Measurements from ENCODE around the gene DUOX1.
A peak's percentile ranks its signal among the peaks of the same experiment; 100 is the strongest.

The DUOX1 gene

DNA sequence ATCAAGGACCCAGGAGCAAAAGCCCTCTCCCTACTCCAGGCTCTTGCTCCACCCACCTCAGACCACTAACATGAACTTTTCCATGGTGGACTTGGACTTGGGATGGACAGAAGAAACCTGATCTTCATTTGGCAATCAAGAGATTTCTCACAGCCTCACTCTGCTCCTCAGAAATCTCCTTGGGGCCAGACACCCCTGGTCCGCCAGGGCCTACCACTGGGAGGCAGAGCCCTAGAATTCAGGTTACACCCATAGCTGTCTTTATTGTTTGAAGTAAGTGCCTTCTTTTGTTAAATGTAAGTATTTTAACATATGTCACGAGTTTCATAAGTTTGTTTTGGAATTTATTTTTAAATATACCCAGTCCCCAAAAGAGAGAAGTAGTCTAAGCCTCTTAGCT is 44.8 kb downstream of the DUOX1 start:
- TF ChIP-seq FOXM1 (IDR thresholded peaks at IDR 0.05; ENCODE audit: borderline replicate concordance, low read depth) (no peak), NFIC (IDR thresholded peaks at IDR 0.05) (no peak), EP300 (IDR thresholded peaks at IDR 0.05; ENCODE audit: borderline replicate concordance) (no peak), TAF1 (IDR thresholded peaks at IDR 0.05; ENCODE audit: low read depth) (no peak), RAD21 (IDR thresholded peaks at IDR 0.05; ENCODE audit: low read depth) (no peak), ZBTB7A (IDR thresholded peaks at IDR 0.05; ENCODE audit: low read depth) (no peak), USF1 (IDR thresholded peaks at IDR 0.05) (no peak), EGR1 (IDR thresholded peaks at IDR 0.05) (no peak), TCF12 (IDR thresholded peaks at IDR 0.05; ENCODE audit: low read depth) (no peak), CREB1 (IDR thresholded peaks at IDR 0.05; ENCODE audit: low read depth) (no peak), CEBPB (IDR thresholded peaks at IDR 0.05) (no peak)

- TF ChIP-seq ZBTB7A (IDR thresholded peaks at IDR 0.05; ENCODE audit: low read depth) (no peak), MAX (IDR thresholded peaks at IDR 0.05) (no peak), TCF12 (IDR thresholded peaks at IDR 0.05; ENCODE audit: low read depth) (no peak), EGR1 (IDR thresholded peaks at IDR 0.05) (no peak), RAD21 (IDR thresholded peaks at IDR 0.05; ENCODE audit: low read depth) (no peak), REST (IDR thresholded peaks at IDR 0.05; ENCODE audit: low read depth) (no peak), NFIC (IDR thresholded peaks at IDR 0.05) (no peak), TEAD4 (IDR thresholded peaks at IDR 0.05) (no peak), FOXM1 (IDR thresholded peaks at IDR 0.05; ENCODE audit: borderline replicate concordance, low read depth) (no peak), CREB1 (IDR thresholded peaks at IDR 0.05; ENCODE audit: low read depth) (no peak), TAF1 (IDR thresholded peaks at IDR 0.05; ENCODE audit: low read depth) (no peak), USF1 (IDR thresholded peaks at IDR 0.05) (no peak)
These were observed 47.5 kb downstream of the DUOX1 start for GRCh38 chr15:45177285-45177684.

- TF ChIP-seq RAD21 (IDR thresholded peaks at IDR 0.05; ENCODE audit: low read depth) (peak; percentile 44; the same call in 1 of the 2 replicates), CREB1 (IDR thresholded peaks at IDR 0.05; ENCODE audit: low read depth) (no peak)
These were observed 49.6 kb downstream of the DUOX1 start for GRCh38 chr15:45179221-45179985.

GRCh38 chr15:45180201-45180600 is 50.4 kb downstream of the DUOX1 start:
- TF ChIP-seq TAF1 (IDR thresholded peaks at IDR 0.05; ENCODE audit: low read depth) = no peak
- TF ChIP-seq CEBPB (IDR thresholded peaks at IDR 0.05) = no peak
- TF ChIP-seq RAD21 (IDR thresholded peaks at IDR 0.05; ENCODE audit: low read depth) = no peak
- no peak for TF ChIP-seq ZBTB7A (IDR thresholded peaks at IDR 0.05; ENCODE audit: low read depth)
- no peak for TF ChIP-seq CREB1 (IDR thresholded peaks at IDR 0.05; ENCODE audit: low read depth)
- no peak for TF ChIP-seq MAX (IDR thresholded peaks at IDR 0.05)
- no peak for TF ChIP-seq EGR1 (IDR thresholded peaks at IDR 0.05)
- no peak for TF ChIP-seq USF1 (IDR thresholded peaks at IDR 0.05)
- no peak for TF ChIP-seq REST (IDR thresholded peaks at IDR 0.05; ENCODE audit: low read depth)
- TF ChIP-seq TEAD4 (IDR thresholded peaks at IDR 0.05) = no peak
- no peak for TF ChIP-seq TCF12 (IDR thresholded peaks at IDR 0.05; ENCODE audit: low read depth)
- no peak for TF ChIP-seq EP300 (IDR thresholded peaks at IDR 0.05; ENCODE audit: borderline replicate concordance)
- no peak for TF ChIP-seq FOXM1 (IDR thresholded peaks at IDR 0.05; ENCODE audit: borderline replicate concordance, low read depth)
- TF ChIP-seq YY1 (IDR thresholded peaks at IDR 0.05; ENCODE audit: low read depth) = no peak
- TF ChIP-seq NFIC (IDR thresholded peaks at IDR 0.05) = no peak

DNA sequence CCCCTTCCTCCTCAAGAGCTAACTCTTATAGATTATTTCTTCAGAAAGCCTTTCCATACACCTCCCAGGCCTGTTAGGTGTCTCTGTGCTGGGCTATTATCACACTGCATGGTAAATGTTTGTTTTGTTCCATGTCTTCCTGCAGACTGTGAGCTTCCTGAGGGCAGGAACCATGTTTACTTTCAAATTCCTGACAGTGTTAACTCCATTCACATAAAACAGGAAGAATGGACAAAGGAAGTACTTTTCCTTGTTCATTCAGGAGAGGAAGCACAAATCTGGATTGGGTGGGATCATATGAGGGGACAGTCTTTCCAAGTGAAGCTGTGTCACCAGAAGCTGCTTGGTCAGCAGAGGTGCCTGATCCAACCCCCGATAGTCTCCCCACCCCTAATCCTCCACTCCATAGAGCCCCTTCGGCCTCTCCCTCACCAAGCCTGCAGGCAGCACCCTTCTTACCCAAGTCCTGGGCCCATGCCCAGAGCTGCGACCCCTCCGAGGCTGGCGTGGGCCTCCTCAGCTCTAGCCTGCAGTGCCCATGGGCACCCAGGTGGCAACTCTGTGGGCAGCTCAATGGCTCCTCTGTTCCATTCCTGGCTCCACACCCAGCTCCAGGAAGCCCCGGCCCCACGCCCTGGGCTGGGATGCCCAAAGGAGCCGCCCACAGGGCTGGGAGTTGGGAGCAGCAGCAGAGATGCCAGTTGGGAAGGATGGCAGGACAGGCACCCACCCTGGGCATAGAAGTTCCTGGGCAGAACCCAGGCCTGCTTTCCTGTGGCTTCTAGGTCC is 51.0 kb downstream of the DUOX1 start:
- TF ChIP-seq CREB1 (IDR thresholded peaks at IDR 0.05; ENCODE audit: low read depth) (no peak), EP300 (IDR thresholded peaks at IDR 0.05; ENCODE audit: borderline replicate concordance) (no peak), EGR1 (IDR thresholded peaks at IDR 0.05) (no peak)
